Erythroblast (primary cell): ENCODE data around the gene SRPRA.
"Not testable (repeated sequence)": the region's sequence is repeated elsewhere in the genome, so short reads cannot be mapped to it uniquely, and the experiment has no call there.

Experiments
- DNase-seq, 2 experiments: peaks; one replicate each; lab custom pipeline; 2025; lab: John Stamatoyannopoulos, UW
- GATA1 ChIP-seq: IDR thresholded peaks from 2 replicates; pipeline ENCODE4 v1.6.1; 2011; ENCODE audit warnings: low read depth, mild to moderate bottlenecking, control low read depth, low read length, moderate library complexity
- POLR2A ChIP-seq: IDR thresholded peaks from 2 replicates; pipeline ENCODE4 v1.6.1; 2011; ENCODE audit warnings: mild to moderate bottlenecking, low read length

Gene SRPRA

GRCh38 chr11:126279191-126279590 lies 10.5 kb upstream of the SRPRA start:
- TF ChIP-seq POLR2A: no peak
- TF ChIP-seq GATA1: no peak
- no peak for DNase-seq

GRCh38 chr11:126277780-126278179 lies 9.1 kb upstream of the SRPRA start:
- no peak for DNase-seq
- TF ChIP-seq GATA1 (no peak), POLR2A (no peak)

- DNase-seq: no peak
- TF ChIP-seq POLR2A (no peak), GATA1 (no peak)
Measured at GRCh38 chr11:126277322-126277721, 8.6 kb upstream of the SRPRA start.

- DNase-seq: no peak
- no peak for TF ChIP-seq GATA1
- TF ChIP-seq POLR2A: no peak
Measured at GRCh38 chr11:126268361-126268707, 361 bp downstream of the SRPRA start.

- no peak for TF ChIP-seq POLR2A
- no peak for TF ChIP-seq GATA1
- DNase-seq: no peak
Measured at GRCh38 chr11:126267650-126268049, 1.0 kb downstream of the SRPRA start.

- TF ChIP-seq GATA1 (no peak), POLR2A (no peak)
- peak in 1 of 2 experiments; percentile 11 for DNase-seq
Measured at GRCh38 chr11:126265811-126266210, 2.9 kb downstream of the SRPRA start.

- DNase-seq: no peak
Measured at GRCh38 chr11:126263489-126263888, 5.2 kb downstream of the SRPRA start.

GRCh38 chr11:126262216-126262615 lies 6.5 kb downstream of the SRPRA start:
- TF ChIP-seq POLR2A: no peak
- no peak for TF ChIP-seq GATA1

More at GRCh38 chr11:126263489-126263888, 5.2 kb downstream of the SRPRA start:
- peak; percentile 7 for TF ChIP-seq POLR2A
- no peak for TF ChIP-seq GATA1

GRCh38 chr11:126257764-126258163 lies 10.9 kb downstream of the SRPRA start:
- no peak for TF ChIP-seq GATA1
- TF ChIP-seq POLR2A: no peak
- DNase-seq: no peak

More at GRCh38 chr11:126262216-126262615, 6.5 kb downstream of the SRPRA start:
- no peak for DNase-seq

- TF ChIP-seq POLR2A: no peak
- TF ChIP-seq GATA1: no peak
- no peak for DNase-seq
Measured at GRCh38 chr11:126257144-126257543, 11.6 kb downstream of the SRPRA start.

- no peak for TF ChIP-seq POLR2A
- TF ChIP-seq GATA1: no peak
- peak; percentile 4 to 20 for DNase-seq
Measured at GRCh38 chr11:126256216-126256615, 12.5 kb downstream of the SRPRA start.

- not testable (repeated sequence) for DNase-seq
Measured at GRCh38 chr11:126255507-126255906, 13.2 kb downstream of the SRPRA start.

- no peak for DNase-seq
- no peak for TF ChIP-seq GATA1
- TF ChIP-seq POLR2A: no peak
Measured at GRCh38 chr11:126254819-126255218, 13.9 kb downstream of the SRPRA start.

GRCh38 chr11:126253265-126253664 lies 15.4 kb downstream of the SRPRA start:
- no peak for DNase-seq
- no peak for TF ChIP-seq GATA1
- no peak for TF ChIP-seq POLR2A

- DNase-seq: no peak
Measured at GRCh38 chr11:126246636-126247035, 22.1 kb downstream of the SRPRA start.

More at GRCh38 chr11:126246636-126247035, 22.1 kb downstream of the SRPRA start:
- no peak for TF ChIP-seq POLR2A
- no peak for TF ChIP-seq GATA1
